ENCODE results near the gene ACADVL. TPM values are rescaled to one million over a fixed set of nuclear protein-coding genes. Genes with fewer than 3 reads are reported as not detected.
A peak's percentile ranks its signal among the peaks of the same experiment; 100 is the strongest.

Gene ACADVL
- total RNA-seq, 1 donor from 2014 or later = 354 TPM

- H3K27ac Mint-ChIP-seq (ENCODE audit: unreplicated experiment) = peak overlapping the region; percentile 89
- no peaks in the 10 kb centered on the region for H3K27me3 Mint-ChIP-seq (ENCODE audit: unreplicated experiment)
- H3K4me1 Mint-ChIP-seq (ENCODE audit: unreplicated experiment) = peaks cover 16% of the 10 kb centered on the region
- peak overlapping the region; percentile 70 for H3K4me3 Mint-ChIP-seq (ENCODE audit: unreplicated experiment)
- TF ChIP-seq, protein P1, sequence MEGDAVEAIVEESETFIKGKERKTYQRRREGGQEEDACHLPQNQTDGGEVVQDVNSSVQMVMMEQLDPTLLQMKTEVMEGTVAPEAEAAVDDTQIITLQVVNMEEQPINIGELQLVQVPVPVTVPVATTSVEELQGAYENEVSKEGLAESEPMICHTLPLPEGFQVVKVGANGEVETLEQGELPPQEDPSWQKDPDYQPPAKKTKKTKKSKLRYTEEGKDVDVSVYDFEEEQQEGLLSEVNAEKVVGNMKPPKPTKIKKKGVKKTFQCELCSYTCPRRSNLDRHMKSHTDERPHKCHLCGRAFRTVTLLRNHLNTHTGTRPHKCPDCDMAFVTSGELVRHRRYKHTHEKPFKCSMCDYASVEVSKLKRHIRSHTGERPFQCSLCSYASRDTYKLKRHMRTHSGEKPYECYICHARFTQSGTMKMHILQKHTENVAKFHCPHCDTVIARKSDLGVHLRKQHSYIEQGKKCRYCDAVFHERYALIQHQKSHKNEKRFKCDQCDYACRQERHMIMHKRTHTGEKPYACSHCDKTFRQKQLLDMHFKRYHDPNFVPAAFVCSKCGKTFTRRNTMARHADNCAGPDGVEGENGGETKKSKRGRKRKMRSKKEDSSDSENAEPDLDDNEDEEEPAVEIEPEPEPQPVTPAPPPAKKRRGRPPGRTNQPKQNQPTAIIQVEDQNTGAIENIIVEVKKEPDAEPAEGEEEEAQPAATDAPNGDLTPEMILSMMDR (IDR thresholded peaks at IDR 0.05) = no peak
- peaks cover 15% of the 10 kb centered on the region for H3K36me3 Mint-ChIP-seq (ENCODE audit: unreplicated experiment)
- DNase-seq (ENCODE audit: extremely low spot score, unreplicated experiment) = no peak
- H3K9me3 Mint-ChIP-seq (ENCODE audit: unreplicated experiment) = no peaks in the 10 kb centered on the region
These were observed 14.2 kb upstream of the ACADVL start for GRCh38 chr17:7205561-7205960.

GRCh38 chr17:7207120-7208001 is 12.4 kb upstream of the ACADVL start:
- Mint-ChIP-seq H3K4me3 (ENCODE audit: unreplicated experiment) (no peak overlapping the region), H3K4me1 (ENCODE audit: unreplicated experiment) (peaks cover 20% of the 10 kb centered on the region), H3K36me3 (ENCODE audit: unreplicated experiment) (peaks cover 7% of the 10 kb centered on the region), H3K27ac (ENCODE audit: unreplicated experiment) (peak overlapping the region; percentile 47), H3K27me3 (ENCODE audit: unreplicated experiment) (no peaks in the 10 kb centered on the region), H3K9me3 (ENCODE audit: unreplicated experiment) (no peaks in the 10 kb centered on the region)
- DNase-seq (ENCODE audit: extremely low spot score, unreplicated experiment) = no peak
- TF ChIP-seq, protein P1 (IDR thresholded peaks at IDR 0.05) = no peak

- Mint-ChIP-seq H3K27ac (ENCODE audit: unreplicated experiment) (no peak overlapping the region), H3K4me3 (ENCODE audit: unreplicated experiment) (no peak overlapping the region), H3K36me3 (ENCODE audit: unreplicated experiment) (peaks cover 1% of the 10 kb centered on the region), H3K4me1 (ENCODE audit: unreplicated experiment) (peaks cover 21% of the 10 kb centered on the region), H3K9me3 (ENCODE audit: unreplicated experiment) (no peaks in the 10 kb centered on the region), H3K27me3 (ENCODE audit: unreplicated experiment) (no peaks in the 10 kb centered on the region)
- DNase-seq (ENCODE audit: extremely low spot score, unreplicated experiment) = no peak
- TF ChIP-seq, protein P1 (IDR thresholded peaks at IDR 0.05) = no peak
These were observed 11.6 kb upstream of the ACADVL start for GRCh38 chr17:7208027-7208571.

DNA sequence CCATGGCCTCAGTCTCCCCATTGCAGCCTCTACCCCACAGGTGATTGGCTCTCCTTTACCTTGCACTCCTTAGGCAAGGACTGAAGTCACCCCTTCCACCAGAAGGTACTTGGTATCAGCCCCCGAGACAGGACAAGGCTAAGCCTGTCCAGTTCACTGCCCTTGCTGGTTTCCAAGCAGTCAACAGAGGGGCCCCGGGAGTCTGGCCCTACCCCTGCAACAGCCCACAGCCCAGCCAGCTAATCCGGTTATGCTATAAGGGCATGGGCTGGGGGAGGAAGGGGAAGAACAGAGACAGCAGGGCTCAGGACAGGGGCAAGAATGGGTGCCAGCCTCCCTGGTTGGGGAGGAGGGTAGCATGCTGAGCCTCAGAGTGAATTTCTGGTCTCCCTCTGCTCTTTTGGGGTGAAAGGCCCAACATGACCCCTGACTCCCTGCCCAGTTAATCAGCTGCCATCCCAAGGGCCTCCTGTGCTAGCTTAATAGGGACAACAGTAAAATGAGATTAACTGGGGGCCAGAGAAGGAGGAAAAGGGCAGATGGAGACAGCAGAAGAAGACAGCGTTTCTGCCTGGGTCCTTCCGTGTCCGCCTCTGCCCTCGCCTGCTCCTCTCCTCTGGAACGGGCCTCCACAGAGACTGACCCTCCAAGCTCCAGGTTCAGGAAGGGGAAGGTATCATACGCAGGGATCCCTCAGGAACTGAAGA is 10.8 kb upstream of the ACADVL start:
- H3K9me3 Mint-ChIP-seq (ENCODE audit: unreplicated experiment) = no peaks in the 10 kb centered on the region
- no peak overlapping the region for H3K27ac Mint-ChIP-seq (ENCODE audit: unreplicated experiment)
- TF ChIP-seq, protein P1 (IDR thresholded peaks at IDR 0.05) = no peak
- no peak overlapping the region for H3K4me3 Mint-ChIP-seq (ENCODE audit: unreplicated experiment)
- H3K36me3 Mint-ChIP-seq (ENCODE audit: unreplicated experiment) = peaks cover 1% of the 10 kb centered on the region
- H3K27me3 Mint-ChIP-seq (ENCODE audit: unreplicated experiment) = no peaks in the 10 kb centered on the region
- peaks cover 28% of the 10 kb centered on the region for H3K4me1 Mint-ChIP-seq (ENCODE audit: unreplicated experiment)
- DNase-seq (ENCODE audit: extremely low spot score, unreplicated experiment) = no peak

Measured in osteocyte (in vitro differentiated cells).